Midbrain (tissue), 1 donor: ENCODE results near the gene GRIK4.

Experiments used
- DNase-seq: peaks from one replicate; lab custom pipeline; 2025; lab: John Stamatoyannopoulos, UW

Gene GRIK4

GRCh38 chr11:120918257-120918656 is 406.7 kb downstream of the GRIK4 start:
- DNase-seq, result no peak

GRCh38 chr11:120919045-120919444 is 407.5 kb downstream of the GRIK4 start:
- DNase-seq, result no peak

GRCh38 chr11:120919566-120919965 is 408.0 kb downstream of the GRIK4 start:
- no peak for DNase-seq

GRCh38 chr11:120923866-120924508 is 412.4 kb downstream of the GRIK4 start:
- DNase-seq, result no peak

GRCh38 chr11:120925944-120926343 is 414.4 kb downstream of the GRIK4 start:
- no peak for DNase-seq

GRCh38 chr11:120928627-120929026 is 417.1 kb downstream of the GRIK4 start:
- no peak for DNase-seq

- no peak for DNase-seq
Observed at GRCh38 chr11:120929090-120929489, 417.5 kb downstream of the GRIK4 start.

- peak; percentile 22 for DNase-seq
Observed at GRCh38 chr11:120929664-120930154, 418.2 kb downstream of the GRIK4 start.

- DNase-seq, result no peak
Observed at GRCh38 chr11:120931057-120931779, 419.7 kb downstream of the GRIK4 start.

- DNase-seq, result no peak
Observed at GRCh38 chr11:120932305-120932915, 420.9 kb downstream of the GRIK4 start.

GRCh38 chr11:120936356-120936755 is 424.8 kb downstream of the GRIK4 start:
- DNase-seq, result no peak

- no peak for DNase-seq
Observed at GRCh38 chr11:120937501-120937900, 426.0 kb downstream of the GRIK4 start.

GRCh38 chr11:120938260-120938659 is 426.7 kb downstream of the GRIK4 start:
- DNase-seq, result no peak

- DNase-seq, result no peak
Observed at GRCh38 chr11:120940160-120940848, 428.8 kb downstream of the GRIK4 start.

GRCh38 chr11:120941000-120941399 is 429.5 kb downstream of the GRIK4 start:
- DNase-seq, result no peak

GRCh38 chr11:120942701-120943100 is 431.2 kb downstream of the GRIK4 start:
- no peak for DNase-seq

GRCh38 chr11:120945042-120945441 is 433.5 kb downstream of the GRIK4 start:
- DNase-seq, result no peak

GRCh38 chr11:120950880-120951279 is 439.3 kb downstream of the GRIK4 start:
- DNase-seq, result peak; percentile 9

GRCh38 chr11:120952461-120953434 is 441.2 kb downstream of the GRIK4 start:
- peak; percentile 87 for DNase-seq

- DNase-seq, result no peak
Observed at GRCh38 chr11:120954381-120954780, 442.8 kb downstream of the GRIK4 start.
